SK-N-SH (cell line): ENCODE results near the gene ZFP64. TPM values are rescaled to one million over a fixed set of nuclear protein-coding genes. Genes with fewer than 3 reads are reported as not detected.

Experiments used
- CTCF ChIA-PET: fragments of 300-600, 350-600 bp; formaldehyde crosslinking; extraction: SDS; loops from one replicate; lab custom pipeline; 2021; lab: Yijun Ruan, JAX
- POLR2A ChIA-PET: fragments of 350-600 bp; sonication (Branson Sonifier 250); formaldehyde crosslinking; extraction: SDS; loops from one replicate; lab custom pipeline; 2020; ENCODE audit warnings: antibody characterized with exemption, inconsistent platforms; lab: Yijun Ruan, JAX
- DNase-seq: peaks from one replicate; pipeline ENCODE4 v3.0.0; 2012
- H2AFZ ChIP-seq: fragments of 200-600 bp; sonication (generic); 2 replicates; pipeline ENCODE4 v1.8.1; 2016; ENCODE audit warnings: antibody characterized with exemption, mild to moderate bottlenecking, low read depth
- H3F3A ChIP-seq: fragments of 200-600 bp; sonication (generic); replicated peaks from 2 replicates; pipeline ENCODE3; 2016; ENCODE audit warnings: antibody characterized with exemption, mild to moderate bottlenecking; ENCODE audit not compliant: insufficient read depth
- H3K27ac ChIP-seq, 2 experiments: fragments of 200-500 bp in 1 of 2; fragments of 200-600 bp in 1 of 2; sonication (Bioruptor generic) in 1 of 2; sonication (generic), shearing (Covaris generic) in 1 of 2; 2 replicates each; pipeline versions ENCODE4 v1.5.1 to v1.6.1; 2014 to 2016; ENCODE audit warnings: low read depth in 2 of 2, inconsistent platforms in 1 of 2, low read length in 1 of 2, mild to moderate bottlenecking in 1 of 2, mixed read lengths in 1 of 2
- H3K27me3 ChIP-seq: fragments of 200-600 bp; sonication (generic), shearing (Covaris generic); 2 replicates; pipeline ENCODE4 v1.6.1; 2016; ENCODE audit warnings: mixed run types; ENCODE audit not compliant: insufficient read depth
- H3K36me3 ChIP-seq, 2 experiments: fragments of 200-500 bp in 1 of 2; fragments of 200-600 bp in 1 of 2; sonication (Bioruptor generic) in 1 of 2; sonication (generic) in 1 of 2; replicated peaks in 1 of 2; 2 replicates each; pipeline versions ENCODE3 to v1.5.1; 2014 to 2016; ENCODE audit warnings: low read length in 1 of 2, mild to moderate bottlenecking in 1 of 2; ENCODE audit not compliant: insufficient read depth in 2 of 2, control insufficient read depth in 1 of 2
- H3K4me1 ChIP-seq, 2 experiments: fragments of 200-500 bp in 1 of 2; fragments of 200-600 bp in 1 of 2; sonication (Bioruptor generic) in 1 of 2; sonication (generic), shearing (Covaris generic) in 1 of 2; 2 replicates each; pipeline versions ENCODE4 v1.5.1 to v1.6.1; 2014 to 2016; ENCODE audit warnings: low read depth in 1 of 2, low read length in 1 of 2, mixed run types in 1 of 2; ENCODE audit not compliant: insufficient read depth in 2 of 2, control insufficient read depth in 1 of 2
- H3K4me2 ChIP-seq: fragments of 200-600 bp; sonication (generic), shearing (Covaris generic); 2 replicates; pipeline ENCODE4 v1.6.1; 2017; ENCODE audit warnings: mixed run types
- H3K4me3 ChIP-seq, 2 experiments: fragments of 200-500 bp in 1 of 2; fragments of 200-600 bp in 1 of 2; sonication (Bioruptor generic) in 1 of 2; sonication (generic), shearing (Covaris generic) in 1 of 2; 2 replicates each; pipeline versions ENCODE4 v1.5.1 to v1.8.1; 2014 to 2016; ENCODE audit warnings: low read depth in 2 of 2, inconsistent platforms in 1 of 2, low read length in 1 of 2, mild to moderate bottlenecking in 1 of 2, mixed read lengths in 1 of 2, moderate library complexity in 1 of 2
- H3K79me2 ChIP-seq: fragments of 200-600 bp; sonication (generic); 2 replicates; pipeline ENCODE4 v1.8.1; 2017; ENCODE audit warnings: mild to moderate bottlenecking; ENCODE audit not compliant: insufficient read depth
- H3K9ac ChIP-seq: fragments of 200-600 bp; sonication (generic); 2 replicates; pipeline ENCODE4 v1.6.1; 2017; ENCODE audit warnings: mixed run types
- H3K9me2 ChIP-seq: fragments of 200-600 bp; sonication (generic); 2 replicates; pipeline ENCODE4 v1.6.1; 2017; ENCODE audit warnings: mixed run types
- H3K9me3 ChIP-seq: fragments of 200-600 bp; sonication (generic); 2 replicates; pipeline ENCODE4 v1.6.1; 2017; ENCODE audit warnings: mixed run types, mild to moderate bottlenecking, moderate library complexity
- H4K20me1 ChIP-seq: fragments of 200-600 bp; sonication (generic); 2 replicates; pipeline ENCODE4 v1.6.1; 2017; ENCODE audit warnings: mild to moderate bottlenecking, mixed run types; ENCODE audit not compliant: insufficient read depth
- CTCF ChIP-seq: fragments of 200-600 bp; sonication (generic); IDR thresholded peaks from 2 replicates; pipeline ENCODE4 v1.6.1; 2017; ENCODE audit warnings: antibody characterized with exemption, mild to moderate bottlenecking, moderate library complexity
- EP300 ChIP-seq, 2 experiments: IDR thresholded peaks; 2 replicates each; pipeline versions ENCODE4 v1.4.0 to v1.6.1; 2012; ENCODE audit warnings: borderline replicate concordance in 1 of 2, low read depth in 1 of 2, low read length in 1 of 2
- GABPA ChIP-seq: IDR thresholded peaks from 2 replicates; pipeline ENCODE4 v1.4.0; 2012; ENCODE audit warnings: low read depth, mild to moderate bottlenecking
- JUND ChIP-seq: IDR thresholded peaks from 2 replicates; pipeline ENCODE4 v1.4.0; 2012
- MXI1 ChIP-seq: IDR thresholded peaks from 2 replicates; pipeline ENCODE4 v1.6.1; 2012; ENCODE audit warnings: mild to moderate bottlenecking, low read depth, low read length, improper control_type of control experiment
- NFIC ChIP-seq: IDR thresholded peaks from 2 replicates; pipeline ENCODE4 v1.4.0; 2012; ENCODE audit warnings: borderline replicate concordance
- NRF1 ChIP-seq: IDR thresholded peaks from 2 replicates; pipeline ENCODE4 v1.6.1; 2012; ENCODE audit warnings: low read depth, mild to moderate bottlenecking, low read length
- POLR2AphosphoS5 ChIP-seq: IDR thresholded peaks from 2 replicates; pipeline ENCODE4 v1.6.1; 2012; ENCODE audit warnings: low read depth, low read length
- RFX5 ChIP-seq: IDR thresholded peaks from 2 replicates; pipeline ENCODE4 v1.6.1; 2012; ENCODE audit warnings: mild to moderate bottlenecking, improper control_type of control experiment, low read length
- RXRA ChIP-seq: IDR thresholded peaks from 2 replicates; pipeline ENCODE4 v1.4.0; 2012; ENCODE audit warnings: low read depth, mild to moderate bottlenecking, borderline replicate concordance
- SMC3 ChIP-seq: IDR thresholded peaks from 2 replicates; pipeline ENCODE4 v1.6.1; 2012; ENCODE audit warnings: low read depth, low read length, improper control_type of control experiment
- TAF1 ChIP-seq: IDR thresholded peaks from 2 replicates; pipeline ENCODE4 v1.6.1; 2012; ENCODE audit warnings: low read depth, mild to moderate bottlenecking, low read length, moderate library complexity, borderline replicate concordance
- TCF12 ChIP-seq: IDR thresholded peaks from 2 replicates; pipeline ENCODE4 v1.4.0; 2012
- TEAD4 ChIP-seq: IDR thresholded peaks from 2 replicates; pipeline ENCODE4 v1.4.0; 2012; ENCODE audit warnings: mild to moderate bottlenecking, borderline replicate concordance; ENCODE audit not compliant: insufficient read depth
- USF1 ChIP-seq: IDR thresholded peaks from 2 replicates; pipeline ENCODE4 v1.4.0; 2012; ENCODE audit warnings: low read depth, borderline replicate concordance
- USF2 ChIP-seq: fragments of 150-350 bp; IDR thresholded peaks from 2 replicates; pipeline ENCODE4 v1.6.1; 2017; ENCODE audit warnings: antibody characterized with exemption, low read length, low read depth, borderline replicate concordance
- ZBTB33 ChIP-seq: IDR thresholded peaks from 2 replicates; pipeline ENCODE4 v1.4.0; 2012; ENCODE audit warnings: low read depth, borderline replicate concordance
- WGBS: methylation state at CpG from one replicate; pipeline ENCODE4 v1.1.6; 2017; ENCODE audit warnings: low lambda C conversion rate; 5-methylcytosine and 5-hydroxymethylcytosine counted together
- polyA plus RNA-seq, 3 experiments: library from polyadenylated mRNA; depleted of rRNA; stranded (reverse); fragments of >200 nt; gene quantifications; 2 replicates each; pipeline ENCODE4 v1.2.3, GENCODE V29; 2012

ZFP64 gene
- polyA plus RNA-seq, 1 of the 3 experiments (the other 2 are of a cell fraction), result 12.8 TPM

- ChIA-PET CTCF (interaction anchor here (0.8 to 5.0 kb wide), 4 partner anchors 11 to 85 kb away, joined by 3 to 25 read pairs (median 4); no protein-coding TSS in a partner anchor), POLR2A (no interaction called here)
- no peak overlapping the region for H2AFZ ChIP-seq
- H3K4me3 ChIP-seq, result no peak overlapping the region
- no peak for TF ChIP-seq NFIC
- no peak for TF ChIP-seq JUND
- no peak for TF ChIP-seq GABPA
- no peak for TF ChIP-seq USF1
- no peak for TF ChIP-seq ZBTB33
- no peak for TF ChIP-seq CTCF
- no peak for TF ChIP-seq RFX5
- TF ChIP-seq MXI1, result no peak
- no peak for TF ChIP-seq EP300 (IDR thresholded peaks at IDR 0.05; ENCODE audit: borderline replicate concordance in 1 of 2, low read depth in 1 of 2, low read length in 1 of 2)
- TF ChIP-seq TCF12, result no peak
- no peak for TF ChIP-seq RXRA
- no peak for TF ChIP-seq TAF1
- TF ChIP-seq TEAD4, result no peak
- no peak for TF ChIP-seq SMC3
- no peak for TF ChIP-seq USF2
- TF ChIP-seq POLR2AphosphoS5, result no peak
- no peak for TF ChIP-seq NRF1
- H3K79me2 ChIP-seq, result no peaks in the 10 kb centered on the region
- no peak overlapping the region for H3K4me2 ChIP-seq
- H3K36me3 ChIP-seq, result no peaks in the 10 kb centered on the region
- no peaks in the 10 kb centered on the region for H4K20me1 ChIP-seq
- H3K4me1 ChIP-seq, result no peaks in the 10 kb centered on the region
- no peak for DNase-seq
- WGBS, result 97% methylated on average over 2 of the region's 2 CpGs
- no peaks in the 10 kb centered on the region for H3K9me3 ChIP-seq
- H3K27ac ChIP-seq, result no peak overlapping the region
- no peak overlapping the region for H3K9ac ChIP-seq
- no peaks in the 10 kb centered on the region for H3K9me2 ChIP-seq
- no peaks in the 10 kb centered on the region for H3K27me3 ChIP-seq
- no peaks in the 10 kb centered on the region for H3F3A ChIP-seq
Measured at GRCh38 chr20:52118016-52118623, 73.5 kb downstream of the ZFP64 start.
